Measurements from ENCODE around the gene ANO2.
"Not testable (repeated sequence)": the region's sequence is repeated elsewhere in the genome, so short reads cannot be mapped to it uniquely, and the experiment has no call there.

The ANO2 gene

DNA sequence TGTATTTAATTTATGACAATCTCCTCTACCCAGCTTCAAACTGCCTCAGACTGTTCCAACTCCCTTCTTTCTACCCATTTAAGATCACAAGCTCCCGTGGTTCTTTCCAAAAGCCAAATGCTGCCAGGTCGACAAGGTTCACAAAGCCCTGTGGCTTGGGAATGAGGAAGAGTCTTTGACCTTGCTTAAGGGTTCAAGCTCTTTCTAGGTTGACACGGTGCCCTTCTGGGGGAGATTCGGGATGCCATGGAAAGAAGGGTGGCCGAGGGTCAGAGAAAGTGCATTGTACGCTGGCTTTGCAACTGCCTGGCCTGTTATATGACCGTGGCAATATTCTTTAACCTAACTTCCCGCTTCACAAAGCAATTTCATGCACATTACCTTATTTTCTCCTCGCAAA lies 239.3 kb downstream of the ANO2 start:
- H3K4me1 Mint-ChIP-seq (ENCODE audit: low read depth): no peaks in the 10 kb centered on the region
- H3K36me3 Mint-ChIP-seq (ENCODE audit: low read depth): no peaks in the 10 kb centered on the region
- H3K9me3 Mint-ChIP-seq: no peaks in the 10 kb centered on the region
- H3K27ac Mint-ChIP-seq: no peak overlapping the region
- H3K27me3 Mint-ChIP-seq (ENCODE audit: low read depth): peaks cover 3% of the 10 kb centered on the region
- no peak overlapping the region for H3K4me3 Mint-ChIP-seq
- no peak for DNase-seq (ENCODE audit: low spot score)

DNA sequence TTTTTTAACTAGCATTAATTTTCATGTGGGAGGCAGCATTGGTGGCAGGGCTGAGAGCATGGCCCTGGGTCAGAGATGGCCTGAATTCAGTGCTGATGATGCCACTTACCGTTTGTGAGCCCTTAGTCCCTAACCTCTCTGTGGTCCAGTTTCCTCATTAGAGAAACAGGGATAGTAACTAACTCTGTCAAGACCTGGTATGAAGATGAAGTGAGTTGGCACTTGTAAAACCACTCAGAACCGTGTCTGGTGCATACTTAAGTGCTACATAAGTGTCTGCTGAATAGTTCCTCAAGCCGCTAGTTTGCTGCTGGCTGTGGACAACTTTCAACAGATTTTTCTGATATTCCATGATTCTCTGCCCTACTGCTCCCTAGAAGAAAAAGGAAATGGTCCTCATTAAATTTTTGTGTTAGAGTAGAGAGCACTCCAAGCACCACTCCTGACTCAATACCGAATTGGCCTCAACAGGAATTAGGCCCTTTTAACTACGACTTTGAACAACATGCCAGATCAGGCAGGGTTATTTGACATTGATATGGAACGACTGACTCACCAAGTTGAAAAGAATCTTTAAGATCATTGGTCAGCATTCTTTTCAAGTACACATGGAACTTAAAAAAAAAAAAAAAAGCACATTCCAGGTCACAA lies 250.2 kb downstream of the ANO2 start:
- no peaks in the 10 kb centered on the region for H3K9me3 Mint-ChIP-seq
- no peaks in the 10 kb centered on the region for H3K36me3 Mint-ChIP-seq (ENCODE audit: low read depth)
- no peaks in the 10 kb centered on the region for H3K4me1 Mint-ChIP-seq (ENCODE audit: low read depth)
- H3K27ac Mint-ChIP-seq: no peak overlapping the region
- DNase-seq (ENCODE audit: low spot score): no peak
- H3K4me3 Mint-ChIP-seq: no peak overlapping the region
- peaks cover 2% of the 10 kb centered on the region for H3K27me3 Mint-ChIP-seq (ENCODE audit: low read depth)

DNA sequence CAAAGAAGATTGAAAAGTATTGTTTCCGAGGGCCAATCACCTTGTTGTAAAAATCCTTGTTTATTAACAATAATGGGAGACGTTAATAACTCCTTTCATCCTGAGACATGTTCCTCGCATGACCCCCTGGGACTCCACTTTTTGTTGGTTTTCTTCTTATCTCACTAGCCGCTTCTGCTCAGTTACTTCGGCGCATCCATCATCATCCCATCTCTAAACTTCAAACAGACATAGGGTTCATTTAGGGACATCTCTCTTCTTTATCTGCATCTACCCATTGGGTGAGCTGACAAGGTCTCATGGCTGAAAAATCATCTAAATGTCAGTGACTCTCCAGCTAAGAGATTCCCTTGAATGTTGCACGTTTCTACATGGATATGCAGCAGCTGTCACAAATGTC lies 252.2 kb downstream of the ANO2 start:
- no peaks in the 10 kb centered on the region for H3K4me1 Mint-ChIP-seq (ENCODE audit: low read depth)
- no peak overlapping the region for H3K4me3 Mint-ChIP-seq
- no peaks in the 10 kb centered on the region for H3K9me3 Mint-ChIP-seq
- DNase-seq (ENCODE audit: low spot score): no peak
- H3K27ac Mint-ChIP-seq: no peak overlapping the region
- H3K27me3 Mint-ChIP-seq (ENCODE audit: low read depth): no peaks in the 10 kb centered on the region
- no peaks in the 10 kb centered on the region for H3K36me3 Mint-ChIP-seq (ENCODE audit: low read depth)

DNA sequence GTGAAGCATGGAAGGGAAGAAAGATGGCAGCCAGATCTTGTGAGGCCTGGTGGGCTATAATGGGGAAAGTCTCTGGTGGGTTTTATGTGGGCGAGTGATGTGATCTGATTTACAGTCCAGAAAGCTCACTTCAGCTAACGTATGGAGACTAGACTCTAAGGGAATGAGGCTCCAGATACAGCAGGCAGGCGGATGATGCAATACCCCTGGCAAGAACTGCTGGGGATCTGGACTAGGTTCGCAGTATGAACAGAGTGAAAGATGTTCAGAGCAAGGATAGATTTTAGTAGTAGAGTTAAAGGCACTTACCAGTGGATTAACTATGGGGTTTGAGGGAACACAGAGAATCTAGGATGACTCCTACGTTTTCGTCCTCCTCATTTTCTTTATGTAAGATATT lies 253.1 kb downstream of the ANO2 start:
- no peak overlapping the region for H3K4me3 Mint-ChIP-seq
- H3K9me3 Mint-ChIP-seq: no peaks in the 10 kb centered on the region
- DNase-seq (ENCODE audit: low spot score): no peak
- H3K4me1 Mint-ChIP-seq (ENCODE audit: low read depth): no peaks in the 10 kb centered on the region
- no peaks in the 10 kb centered on the region for H3K27me3 Mint-ChIP-seq (ENCODE audit: low read depth)
- H3K27ac Mint-ChIP-seq: no peak overlapping the region
- no peaks in the 10 kb centered on the region for H3K36me3 Mint-ChIP-seq (ENCODE audit: low read depth)

- H3K9me3 Mint-ChIP-seq: no peaks in the 10 kb centered on the region
- H3K4me3 Mint-ChIP-seq: no peak overlapping the region
- H3K4me1 Mint-ChIP-seq (ENCODE audit: low read depth): no peaks in the 10 kb centered on the region
- H3K36me3 Mint-ChIP-seq (ENCODE audit: low read depth): no peaks in the 10 kb centered on the region
- no peak for DNase-seq (ENCODE audit: low spot score)
- H3K27me3 Mint-ChIP-seq (ENCODE audit: low read depth): no peaks in the 10 kb centered on the region
- no peak overlapping the region for H3K27ac Mint-ChIP-seq
These were observed 254.8 kb downstream of the ANO2 start for GRCh38 chr12:5690240-5690639.

- no peak for DNase-seq (ENCODE audit: low spot score)
- Mint-ChIP-seq H3K27me3 (ENCODE audit: low read depth) (no peaks in the 10 kb centered on the region), H3K36me3 (ENCODE audit: low read depth) (no peaks in the 10 kb centered on the region), H3K27ac (no peak overlapping the region), H3K9me3 (no peaks in the 10 kb centered on the region), H3K4me1 (ENCODE audit: low read depth) (no peaks in the 10 kb centered on the region), H3K4me3 (no peak overlapping the region)
These were observed 255.3 kb downstream of the ANO2 start for GRCh38 chr12:5689773-5690172.

- DNase-seq (ENCODE audit: low spot score): no peak
- Mint-ChIP-seq H3K9me3 (no peaks in the 10 kb centered on the region), H3K27ac (no peak overlapping the region), H3K4me1 (ENCODE audit: low read depth) (no peaks in the 10 kb centered on the region), H3K27me3 (ENCODE audit: low read depth) (no peaks in the 10 kb centered on the region), H3K36me3 (ENCODE audit: low read depth) (no peaks in the 10 kb centered on the region), H3K4me3 (no peak overlapping the region)
These were observed 256.8 kb downstream of the ANO2 start for GRCh38 chr12:5688226-5688625.

GRCh38 chr12:5685935-5686334 lies 259.1 kb downstream of the ANO2 start:
- Mint-ChIP-seq H3K9me3 (no peaks in the 10 kb centered on the region), H3K27me3 (ENCODE audit: low read depth) (no peaks in the 10 kb centered on the region)

GRCh38 chr12:5684989-5685388 lies 260.1 kb downstream of the ANO2 start:
- Mint-ChIP-seq H3K27ac (no peak overlapping the region), H3K27me3 (ENCODE audit: low read depth) (no peaks in the 10 kb centered on the region), H3K36me3 (ENCODE audit: low read depth) (no peaks in the 10 kb centered on the region), H3K4me3 (no peak overlapping the region), H3K9me3 (no peaks in the 10 kb centered on the region), H3K4me1 (ENCODE audit: low read depth) (no peaks in the 10 kb centered on the region)
- no peak for DNase-seq (ENCODE audit: low spot score)

More at GRCh38 chr12:5685935-5686334, 259.1 kb downstream of the ANO2 start:
- Mint-ChIP-seq H3K4me3 (no peak overlapping the region), H3K4me1 (ENCODE audit: low read depth) (no peaks in the 10 kb centered on the region), H3K36me3 (ENCODE audit: low read depth) (no peaks in the 10 kb centered on the region), H3K27ac (no peak overlapping the region)
- no peak for DNase-seq (ENCODE audit: low spot score)

GRCh38 chr12:5682581-5682980 lies 262.5 kb downstream of the ANO2 start:
- Mint-ChIP-seq H3K9me3 (no peaks in the 10 kb centered on the region), H3K4me3 (no peak overlapping the region), H3K4me1 (ENCODE audit: low read depth) (no peaks in the 10 kb centered on the region), H3K27me3 (ENCODE audit: low read depth) (peaks cover 3% of the 10 kb centered on the region), H3K36me3 (ENCODE audit: low read depth) (no peaks in the 10 kb centered on the region), H3K27ac (no peak overlapping the region)
- DNase-seq (ENCODE audit: low spot score): no peak

DNA sequence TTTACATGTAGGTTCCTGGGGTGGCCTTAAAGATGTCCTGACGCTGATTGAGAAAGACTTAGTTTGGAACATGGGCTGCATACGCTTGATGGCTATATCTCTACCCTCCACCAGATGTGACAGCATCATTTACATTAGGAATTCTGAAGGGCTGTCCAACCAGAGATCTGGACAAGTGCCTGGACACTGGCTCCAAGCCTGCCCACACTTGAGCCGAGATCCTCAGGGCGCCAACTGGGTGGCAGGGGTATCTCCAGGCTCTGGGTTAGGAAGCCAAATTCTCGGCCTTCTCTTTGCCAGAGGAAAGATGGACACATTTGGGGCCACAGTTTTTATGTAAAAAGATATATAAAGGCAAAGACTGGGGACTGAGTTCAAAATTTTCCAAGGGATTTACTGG lies 266.9 kb downstream of the ANO2 start:
- Mint-ChIP-seq H3K27me3 (ENCODE audit: low read depth) (peaks cover 3% of the 10 kb centered on the region), H3K9me3 (no peaks in the 10 kb centered on the region), H3K4me1 (ENCODE audit: low read depth) (no peaks in the 10 kb centered on the region), H3K36me3 (ENCODE audit: low read depth) (no peaks in the 10 kb centered on the region), H3K27ac (no peak overlapping the region), H3K4me3 (no peak overlapping the region)
- DNase-seq (ENCODE audit: low spot score): no peak

DNA sequence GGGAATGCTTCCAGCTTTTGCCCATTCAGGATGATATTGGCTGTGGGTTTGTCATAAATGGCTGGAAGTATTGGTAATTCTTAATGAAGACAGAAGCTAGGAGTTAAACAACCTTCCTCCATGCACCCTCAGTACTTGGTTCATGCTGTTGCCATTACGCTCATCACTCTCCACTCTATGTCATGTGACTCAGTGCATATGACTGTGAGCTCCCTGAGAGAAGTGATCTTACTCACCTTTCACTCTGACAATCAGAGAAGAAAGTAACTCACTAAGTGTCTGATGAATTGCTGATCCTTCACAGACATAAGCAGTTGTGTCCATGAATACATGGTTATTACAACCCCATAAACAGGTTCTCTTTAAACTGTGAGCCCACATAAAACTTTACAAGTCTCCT lies 275.4 kb downstream of the ANO2 start:
- not testable (repeated sequence) for H3K27ac Mint-ChIP-seq; H3K9me3 Mint-ChIP-seq; H3K4me1 Mint-ChIP-seq (ENCODE audit: low read depth); H3K27me3 Mint-ChIP-seq (ENCODE audit: low read depth); DNase-seq (ENCODE audit: low spot score); H3K4me3 Mint-ChIP-seq; H3K36me3 Mint-ChIP-seq (ENCODE audit: low read depth)

GRCh38 chr12:5665615-5666014 lies 279.4 kb downstream of the ANO2 start:
- no peaks in the 10 kb centered on the region for H3K4me1 Mint-ChIP-seq (ENCODE audit: low read depth)
- H3K9me3 Mint-ChIP-seq: no peaks in the 10 kb centered on the region
- no peak overlapping the region for H3K27ac Mint-ChIP-seq
- DNase-seq (ENCODE audit: low spot score): no peak
- H3K4me3 Mint-ChIP-seq: no peak overlapping the region
- no peaks in the 10 kb centered on the region for H3K36me3 Mint-ChIP-seq (ENCODE audit: low read depth)
- no peaks in the 10 kb centered on the region for H3K27me3 Mint-ChIP-seq (ENCODE audit: low read depth)

DNA sequence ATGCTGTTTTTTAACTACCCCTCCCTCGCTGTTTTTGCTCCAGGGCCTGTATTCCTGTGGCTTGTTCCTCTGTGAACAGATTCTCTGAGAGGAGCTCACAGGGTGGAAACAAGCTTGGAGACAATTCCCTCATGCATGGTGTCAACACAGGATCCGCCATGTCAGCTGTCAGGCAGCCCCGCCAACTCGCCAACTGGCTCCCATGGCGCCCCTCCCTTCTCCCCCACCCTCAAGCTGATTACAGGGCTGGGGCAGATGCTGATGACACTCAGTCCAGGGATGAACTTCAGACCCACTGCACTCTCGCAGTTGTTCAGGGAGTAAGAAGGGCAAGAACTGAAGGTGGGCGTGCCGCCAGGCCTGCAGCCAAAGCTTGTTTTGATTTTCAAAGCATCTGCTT lies 283.2 kb downstream of the ANO2 start:
- H3K4me1 Mint-ChIP-seq (ENCODE audit: low read depth): no peaks in the 10 kb centered on the region
- no peaks in the 10 kb centered on the region for H3K36me3 Mint-ChIP-seq (ENCODE audit: low read depth)
- no peak overlapping the region for H3K4me3 Mint-ChIP-seq
- H3K27ac Mint-ChIP-seq: no peak overlapping the region
- no peaks in the 10 kb centered on the region for H3K27me3 Mint-ChIP-seq (ENCODE audit: low read depth)
- no peaks in the 10 kb centered on the region for H3K9me3 Mint-ChIP-seq
- no peak for DNase-seq (ENCODE audit: low spot score)

- Mint-ChIP-seq H3K4me3 (no peak overlapping the region), H3K27me3 (ENCODE audit: low read depth) (no peaks in the 10 kb centered on the region), H3K36me3 (ENCODE audit: low read depth) (no peaks in the 10 kb centered on the region), H3K9me3 (no peaks in the 10 kb centered on the region), H3K27ac (no peak overlapping the region), H3K4me1 (ENCODE audit: low read depth) (no peaks in the 10 kb centered on the region)
- no peak for DNase-seq (ENCODE audit: low spot score)
These were observed 284.8 kb downstream of the ANO2 start for GRCh38 chr12:5660238-5660637.
